HK-2 (cell line): ENCODE results near the gene SHFL.

Experiments used
- DNase-seq: peaks from one replicate; pipeline ENCODE4 v3.0.0-alpha.2; 2018; ENCODE audit not compliant: unreplicated experiment

The SHFL gene

GRCh38 chr19:10085641-10086590 lies at the start of gene SHFL:
TSS of gene SHFL (plus strand) at chr19:10086317. CDS start at chr19:10086428, 111 bp downstream.
- DNase-seq, result peak; percentile 48

GRCh38 chr19:10036601-10037071 lies 49.5 kb upstream of the SHFL start:
- DNase-seq, result no peak

DNA sequence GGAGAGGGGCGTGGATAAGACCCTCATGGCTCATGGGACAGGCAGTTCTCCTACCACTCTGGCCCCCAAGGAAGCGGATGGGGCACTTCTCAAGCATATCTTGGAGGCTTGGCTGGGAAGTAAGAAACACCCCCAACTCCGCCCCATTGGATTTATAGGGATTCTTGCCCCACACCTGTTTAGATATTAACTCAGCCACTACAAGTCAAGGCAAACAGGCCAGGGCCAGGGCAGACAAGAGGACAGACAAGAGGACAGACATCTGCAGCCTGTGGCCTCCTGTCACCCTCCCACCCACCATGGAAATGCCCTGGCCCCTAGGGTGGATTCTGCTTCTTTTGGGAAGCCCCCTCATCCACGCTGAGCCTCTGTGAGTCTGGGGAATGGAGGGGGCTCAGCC lies 48.8 kb upstream of the SHFL start:
- no peak for DNase-seq

DNA sequence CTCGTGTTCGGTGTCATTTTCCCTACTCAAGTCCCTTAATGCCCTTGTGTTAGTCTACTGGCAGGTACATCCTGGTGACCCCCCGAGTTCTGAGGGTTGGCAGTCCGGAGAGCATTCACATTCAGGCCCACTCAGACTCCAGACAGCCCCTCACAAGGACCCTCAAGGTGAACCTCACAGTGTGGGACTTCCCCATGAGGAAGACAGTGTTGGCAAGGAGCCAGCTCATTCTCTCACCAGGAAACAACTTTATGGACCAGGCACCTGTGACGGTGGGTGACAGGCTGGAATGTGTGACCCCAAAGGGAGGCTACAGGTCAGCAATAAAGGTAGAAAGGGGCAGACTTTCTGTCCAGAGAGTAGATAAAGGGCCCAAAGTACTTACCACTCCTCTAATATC lies 48.3 kb upstream of the SHFL start:
- no peak for DNase-seq

- peak; percentile 17 for DNase-seq
Measured at GRCh38 chr19:10043286-10043927, 42.7 kb upstream of the SHFL start.

GRCh38 chr19:10044390-10044789 lies 41.7 kb upstream of the SHFL start:
- no peak for DNase-seq

DNA sequence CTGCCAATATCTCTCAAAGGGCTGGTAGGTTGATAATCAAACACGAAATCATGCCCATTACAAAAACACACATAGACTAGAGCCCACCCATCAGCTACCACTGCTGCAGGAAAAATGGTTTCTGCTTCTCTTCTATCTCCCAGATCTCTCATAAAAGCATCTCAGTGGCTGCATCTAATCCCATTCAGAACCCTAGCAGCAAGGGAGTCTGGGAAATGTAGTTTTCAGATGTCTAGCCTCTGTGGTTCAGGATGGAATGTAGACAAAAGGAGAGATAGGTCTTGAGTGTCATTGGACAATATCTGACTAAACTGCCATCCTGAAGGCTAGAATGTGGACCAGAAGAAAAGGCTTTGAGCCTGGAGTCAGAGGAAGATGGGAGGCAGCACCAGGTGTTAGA lies 40.7 kb upstream of the SHFL start:
- no peak for DNase-seq

GRCh38 chr19:10049626-10050025 lies 36.5 kb upstream of the SHFL start:
- no peak for DNase-seq

DNA sequence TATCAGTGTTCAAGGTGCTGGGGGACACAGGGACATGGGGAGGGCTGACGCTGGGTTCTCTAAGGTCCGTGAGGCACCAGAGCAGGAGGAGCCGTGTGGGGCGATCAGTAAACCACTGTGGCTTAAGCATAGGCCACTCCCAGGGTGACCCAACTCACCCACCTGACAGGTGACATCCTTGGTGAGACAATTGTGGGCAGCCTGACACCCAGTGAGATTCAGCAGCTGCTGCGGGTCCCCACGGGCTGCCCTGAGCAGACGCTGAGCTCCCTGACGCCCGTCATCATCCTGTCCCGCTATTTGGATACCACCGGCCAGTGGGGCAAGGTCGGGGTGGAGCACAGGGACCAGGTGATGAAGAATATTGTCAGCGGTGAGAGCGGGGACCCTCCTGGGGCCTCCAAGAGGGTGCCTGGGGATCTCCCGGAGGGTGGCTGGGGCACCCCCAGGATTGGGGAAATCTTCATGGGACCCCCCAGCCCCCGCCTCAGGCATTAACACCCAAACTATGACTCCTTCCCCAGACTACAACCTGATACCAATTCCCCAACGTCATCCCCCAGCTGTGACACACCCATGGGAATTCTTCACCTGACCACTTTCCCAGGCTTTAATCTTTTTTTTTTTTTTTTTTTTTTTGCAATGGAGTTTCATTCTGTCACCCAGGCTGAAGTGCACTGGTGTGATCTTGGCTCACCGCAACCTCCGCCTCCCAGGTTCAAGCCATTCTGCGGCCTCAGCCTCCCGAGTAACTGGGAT lies 33.3 kb upstream of the SHFL start:
- no peak for DNase-seq

DNA sequence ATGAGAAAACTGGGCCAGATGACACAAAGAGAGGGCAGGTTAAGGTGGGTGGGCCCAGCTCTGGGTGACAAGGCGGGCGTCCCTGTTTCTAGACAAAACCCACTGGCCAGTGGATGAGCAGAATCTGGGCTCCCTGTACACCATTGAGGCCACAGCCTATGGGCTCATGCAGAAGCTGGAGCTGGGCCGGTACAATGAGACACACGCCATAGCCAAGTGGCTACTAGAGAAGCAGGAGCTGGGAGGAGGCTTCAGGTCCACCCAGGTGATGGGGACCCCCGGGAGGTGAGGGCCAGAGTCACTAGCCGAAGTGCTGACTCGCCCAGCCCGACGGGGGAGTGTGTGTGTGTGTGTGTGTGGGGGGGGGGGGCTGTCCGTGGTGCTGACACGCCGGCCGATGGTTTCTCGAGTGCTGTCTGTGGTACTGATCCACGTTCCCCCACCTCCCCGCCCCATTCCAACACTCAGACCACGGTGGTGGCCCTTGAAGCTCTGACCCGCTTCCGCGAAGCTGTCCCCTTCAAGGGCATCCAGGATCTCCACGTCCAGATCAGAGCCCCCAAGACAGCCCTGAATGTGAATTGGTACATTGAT lies 24.3 kb upstream of the SHFL start:
- DNase-seq, result peak; percentile 51

GRCh38 chr19:10068205-10068604 lies 17.9 kb upstream of the SHFL start:
- no peak for DNase-seq

DNA sequence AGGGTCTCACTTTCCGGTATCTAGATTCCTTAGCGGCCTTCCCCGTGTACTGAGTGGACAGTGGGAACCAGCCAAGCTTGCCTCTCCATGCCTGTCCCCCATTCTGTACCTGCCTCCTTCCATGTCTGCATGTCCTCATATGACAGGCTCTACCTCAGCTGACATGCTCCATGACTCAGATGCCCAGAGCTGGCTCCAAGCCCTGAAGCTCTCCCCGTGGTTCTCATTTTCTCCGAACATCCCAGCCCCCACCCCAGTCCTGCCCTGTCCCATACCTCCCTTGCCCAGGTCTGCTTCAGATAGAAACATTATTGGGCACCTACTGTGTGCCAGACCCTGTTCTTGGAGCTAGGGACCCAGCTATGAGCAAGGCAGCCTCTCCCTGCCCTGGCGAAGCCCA lies 17.1 kb upstream of the SHFL start:
- DNase-seq, result no peak

DNA sequence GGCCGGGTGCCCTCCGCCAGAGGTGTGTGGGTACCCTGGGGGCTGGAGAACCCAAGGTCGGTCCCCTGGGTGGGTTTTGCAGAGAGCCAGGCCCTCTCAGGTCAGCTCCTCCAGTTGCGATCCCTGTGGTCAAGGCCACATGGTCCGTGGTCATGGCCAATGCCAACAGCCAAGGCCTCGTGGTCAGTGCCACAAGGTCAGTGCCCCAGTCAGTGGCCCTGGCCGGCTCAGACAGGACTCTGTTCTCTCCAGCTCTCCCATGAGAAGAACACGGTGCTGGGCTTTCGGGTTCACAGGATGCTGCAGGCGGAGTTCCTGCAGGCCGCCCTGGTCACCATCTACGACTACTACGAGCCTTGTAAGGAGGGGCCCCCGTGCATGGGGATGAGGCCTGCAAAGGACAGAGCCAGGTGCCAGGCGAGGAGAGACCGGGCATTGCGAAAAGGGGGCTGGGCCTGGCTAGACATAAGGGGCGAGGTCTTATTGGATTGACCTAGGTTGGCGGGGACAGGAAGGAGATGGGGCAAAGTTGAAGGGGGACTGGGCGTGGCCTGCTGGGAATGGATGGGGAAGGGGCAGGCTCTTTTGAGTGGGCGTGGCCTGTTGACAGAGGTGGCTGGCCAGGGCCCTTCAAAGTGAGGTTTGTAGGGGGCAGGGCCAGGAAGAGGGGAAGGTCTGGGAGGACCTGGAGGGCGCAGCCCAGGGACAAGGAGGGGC lies 15.2 kb upstream of the SHFL start:
- no peak for DNase-seq

DNA sequence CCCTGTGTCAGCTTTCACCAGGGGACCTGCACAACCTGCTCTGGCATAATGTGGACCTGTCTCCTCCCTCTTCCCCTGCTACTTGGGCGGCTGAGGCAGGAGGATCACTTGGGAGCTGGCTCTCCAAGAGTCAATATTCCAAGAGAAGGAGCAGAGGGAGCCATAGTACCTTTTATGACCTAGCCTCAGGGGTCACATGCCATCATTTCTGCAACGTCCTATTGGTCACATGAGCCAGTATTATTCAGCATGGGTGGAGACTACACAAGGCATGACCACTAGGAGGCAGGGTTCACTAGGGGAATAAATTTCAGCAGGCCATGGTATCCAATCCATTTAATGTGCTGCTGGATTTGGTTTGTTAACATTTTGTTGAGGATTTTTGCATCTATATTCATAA lies 12.0 kb upstream of the SHFL start:
- DNase-seq, result no peak

DNA sequence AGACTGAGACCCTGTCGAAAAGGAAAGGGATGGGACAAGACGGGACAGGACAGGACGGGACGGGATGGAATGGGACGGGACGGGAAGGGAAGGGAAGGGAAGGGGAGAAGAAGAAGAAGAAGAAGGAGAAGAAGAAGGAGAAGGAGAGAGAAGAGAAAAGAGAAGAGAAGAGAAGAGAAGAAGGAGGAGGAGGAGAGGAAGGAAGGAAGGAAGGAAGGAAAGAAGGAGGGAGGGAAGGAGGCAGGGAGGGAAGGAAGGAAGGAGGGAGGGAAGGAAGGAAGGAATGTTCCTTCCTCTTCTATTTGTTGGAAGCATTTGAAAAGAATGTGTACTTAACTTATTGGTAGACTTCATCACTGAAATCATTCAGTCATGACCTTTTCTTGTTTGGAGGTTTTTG lies 9.6 kb upstream of the SHFL start:
- no peak for DNase-seq

- DNase-seq, result no peak
Measured at GRCh38 chr19:10078329-10078728, 7.8 kb upstream of the SHFL start.

DNA sequence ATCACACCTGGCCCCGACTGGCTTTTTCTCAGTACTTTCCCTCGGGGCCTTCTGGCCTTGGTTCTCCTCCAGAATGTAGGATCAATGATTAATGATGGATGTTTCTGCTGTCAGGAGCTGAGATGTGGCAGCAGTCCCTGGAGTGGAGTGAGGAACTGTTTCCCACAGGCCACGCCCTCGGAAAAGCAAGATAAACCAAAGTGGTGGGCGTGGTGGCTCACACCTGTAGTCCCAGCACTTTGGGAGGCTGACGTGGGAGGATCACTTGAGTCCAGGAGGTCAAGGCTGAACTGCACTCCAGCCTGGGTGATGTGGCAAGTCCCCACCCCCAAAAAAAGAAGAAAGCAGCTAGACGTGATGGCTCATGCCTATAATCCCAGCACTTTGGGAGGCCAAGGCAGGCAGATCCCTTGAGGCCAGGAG lies 7.1 kb upstream of the SHFL start:
- DNase-seq, result no peak

- DNase-seq, result no peak
Measured at GRCh38 chr19:10083911-10084310, 2.2 kb upstream of the SHFL start.

DNA sequence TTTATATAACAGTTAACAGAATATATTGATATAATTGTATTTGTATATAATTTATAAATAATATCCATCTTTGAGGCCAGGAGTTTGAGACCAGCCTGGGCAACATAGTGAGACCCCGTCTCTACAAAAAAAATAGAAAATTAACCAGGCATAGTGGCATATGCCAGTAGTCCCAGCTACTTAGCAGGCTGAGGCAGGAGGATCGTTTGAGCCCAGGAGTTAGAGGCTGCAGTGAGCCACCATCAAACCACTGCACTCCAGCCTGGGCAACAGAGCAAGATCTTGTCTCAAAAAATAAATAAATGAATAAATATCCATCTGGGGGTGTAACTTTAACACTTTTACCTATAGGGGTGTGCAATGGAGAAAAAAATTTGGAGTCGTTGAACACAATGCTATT lies 1.3 kb upstream of the SHFL start:
- no peak for DNase-seq

DNA sequence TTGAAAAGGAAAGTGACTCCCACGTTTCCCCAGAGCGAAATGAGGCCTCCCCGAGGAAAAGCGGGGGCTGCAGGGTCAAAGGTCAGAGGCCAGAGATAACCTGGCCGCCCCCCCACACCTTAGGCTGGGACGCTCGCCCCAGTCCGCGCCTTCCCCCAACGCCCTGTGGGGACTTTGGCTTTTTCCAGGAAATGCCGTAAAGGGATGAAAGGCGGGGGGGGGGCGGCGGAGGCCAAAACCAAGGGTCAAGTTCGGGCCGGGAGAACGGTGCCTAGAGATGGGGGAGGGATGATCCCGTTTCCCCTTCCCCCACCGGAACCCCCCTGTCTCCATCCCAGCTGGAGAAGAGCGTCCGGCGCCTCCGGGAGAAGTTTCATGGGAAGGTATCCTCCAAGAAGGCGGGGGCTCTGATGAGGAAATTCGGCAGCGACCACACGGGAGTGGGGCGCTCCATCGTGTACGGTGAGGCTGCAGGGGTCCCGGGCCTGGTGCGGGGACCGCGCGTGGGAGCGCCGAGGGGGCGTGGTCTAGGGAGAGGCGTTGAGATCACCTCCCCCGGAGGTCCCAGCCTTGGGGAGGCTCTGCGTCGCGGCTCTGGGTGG lies 575 bp downstream of the SHFL start:
- no peak for DNase-seq
